ENCODE results near the gene ABCA2. TPM values are rescaled to one million over a fixed set of nuclear protein-coding genes. Genes with fewer than 3 reads are reported as not detected.

The ABCA2 gene
- total RNA-seq, 2 donors from 2014 or later, result 37.2 to 60.5 TPM

DNA sequence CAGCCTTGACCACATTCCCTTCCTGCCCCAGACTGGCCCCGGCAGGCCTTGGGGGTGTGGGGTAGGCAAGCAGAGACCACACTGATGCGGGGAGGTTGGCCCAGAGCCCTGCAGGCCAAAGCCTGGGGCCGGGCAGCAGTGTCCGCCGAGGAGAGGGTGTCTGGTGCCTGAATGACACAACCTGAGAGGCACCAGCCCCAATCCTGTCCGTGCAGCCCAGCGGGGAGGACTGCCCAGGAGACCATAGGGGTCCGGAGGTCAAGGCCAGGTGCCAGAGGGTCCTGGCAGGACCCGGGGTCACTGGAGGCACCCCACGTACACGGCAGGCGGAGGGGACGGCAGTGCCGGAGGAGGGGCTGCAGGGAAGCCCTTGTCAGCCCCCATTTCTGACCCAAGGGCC is 56.3 kb downstream of the ABCA2 start:
- TF ChIP-seq, protein P1, sequence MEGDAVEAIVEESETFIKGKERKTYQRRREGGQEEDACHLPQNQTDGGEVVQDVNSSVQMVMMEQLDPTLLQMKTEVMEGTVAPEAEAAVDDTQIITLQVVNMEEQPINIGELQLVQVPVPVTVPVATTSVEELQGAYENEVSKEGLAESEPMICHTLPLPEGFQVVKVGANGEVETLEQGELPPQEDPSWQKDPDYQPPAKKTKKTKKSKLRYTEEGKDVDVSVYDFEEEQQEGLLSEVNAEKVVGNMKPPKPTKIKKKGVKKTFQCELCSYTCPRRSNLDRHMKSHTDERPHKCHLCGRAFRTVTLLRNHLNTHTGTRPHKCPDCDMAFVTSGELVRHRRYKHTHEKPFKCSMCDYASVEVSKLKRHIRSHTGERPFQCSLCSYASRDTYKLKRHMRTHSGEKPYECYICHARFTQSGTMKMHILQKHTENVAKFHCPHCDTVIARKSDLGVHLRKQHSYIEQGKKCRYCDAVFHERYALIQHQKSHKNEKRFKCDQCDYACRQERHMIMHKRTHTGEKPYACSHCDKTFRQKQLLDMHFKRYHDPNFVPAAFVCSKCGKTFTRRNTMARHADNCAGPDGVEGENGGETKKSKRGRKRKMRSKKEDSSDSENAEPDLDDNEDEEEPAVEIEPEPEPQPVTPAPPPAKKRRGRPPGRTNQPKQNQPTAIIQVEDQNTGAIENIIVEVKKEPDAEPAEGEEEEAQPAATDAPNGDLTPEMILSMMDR (IDR thresholded peaks at IDR 0.05), result no peak
- H3K27ac ChIP-seq, result no peak overlapping the region
- no peaks in the 10 kb centered on the region for H3K36me3 ChIP-seq
- no peak overlapping the region for H3K4me3 ChIP-seq
- no peaks in the 10 kb centered on the region for H3K27me3 ChIP-seq (replicated peaks; ENCODE audit: insufficient read depth)
- ATAC-seq (ENCODE audit: insufficient number of reproducible peaks, low FRiP score, low read depth) (no peak), DNase-seq (ENCODE audit: low spot score) (no peak)
- H3K9me3 ChIP-seq, result no peaks in the 10 kb centered on the region
- no peaks in the 10 kb centered on the region for H3K4me1 ChIP-seq (ENCODE audit: control insufficient read depth in 1 of 2, low read depth in 2 of 2)

DNA sequence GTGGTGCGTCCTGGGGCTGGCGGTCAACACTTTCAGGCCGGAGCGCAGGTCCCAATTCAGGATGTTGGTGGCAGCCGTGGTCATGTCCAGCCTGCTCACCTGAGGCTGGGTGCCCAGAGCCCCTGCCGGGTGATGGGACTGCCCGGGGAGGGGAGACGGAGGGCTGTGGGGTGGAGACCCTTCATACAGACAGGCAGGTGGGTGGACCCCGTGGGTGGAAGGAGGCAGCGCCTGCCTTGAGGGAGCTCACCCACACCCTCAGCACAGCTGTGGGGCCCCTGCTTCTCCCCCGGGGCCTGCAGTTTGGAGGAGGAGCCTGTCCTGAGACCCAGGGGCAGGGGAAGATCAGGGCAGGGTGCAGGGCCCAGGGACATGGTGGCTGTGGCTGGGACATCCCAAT is 57.7 kb downstream of the ABCA2 start:
- H3K36me3 ChIP-seq, result no peaks in the 10 kb centered on the region

DNA sequence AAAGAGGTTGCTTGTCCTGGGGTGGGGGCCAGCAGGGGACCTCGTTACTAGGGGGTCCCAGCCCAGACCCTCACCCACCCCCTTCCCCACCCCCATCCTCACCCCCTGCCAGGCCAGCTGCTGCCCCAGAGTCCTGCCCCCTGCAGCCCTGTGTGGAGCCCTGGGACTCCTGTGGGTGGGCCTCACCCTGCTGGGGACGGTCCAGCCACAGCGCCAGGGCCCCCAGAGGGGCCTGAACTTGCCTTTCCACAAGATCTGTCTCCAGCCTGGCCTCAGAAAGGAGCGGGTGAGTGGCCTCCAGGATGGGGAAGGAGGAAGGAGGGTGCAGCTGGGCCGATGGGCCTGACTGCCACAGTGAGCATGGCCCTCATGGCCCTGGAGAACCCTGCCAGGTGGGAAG is 58.3 kb downstream of the ABCA2 start:
- H3K36me3 ChIP-seq, result no peaks in the 10 kb centered on the region
- ATAC-seq (ENCODE audit: insufficient number of reproducible peaks, low FRiP score, low read depth) (no peak), DNase-seq (ENCODE audit: low spot score) (no peak)
- peaks cover 0 to 7% of the 10 kb centered on the region in 2 donors for H3K4me1 ChIP-seq (ENCODE audit: control insufficient read depth in 1 of 2, low read depth in 2 of 2)
- H3K4me3 ChIP-seq, result no peak overlapping the region
- H3K27me3 ChIP-seq (replicated peaks; ENCODE audit: insufficient read depth), result no peaks in the 10 kb centered on the region
- TF ChIP-seq, protein P1 (IDR thresholded peaks at IDR 0.05), result no peak
- H3K9me3 ChIP-seq, result no peaks in the 10 kb centered on the region
- H3K27ac ChIP-seq, result no peak overlapping the region

More for the DNA sequence above, 57.7 kb downstream of the ABCA2 start:
- H3K27me3 ChIP-seq (replicated peaks; ENCODE audit: insufficient read depth), result no peaks in the 10 kb centered on the region
- DNase-seq (ENCODE audit: low spot score), result no peak
- H3K9me3 ChIP-seq, result no peaks in the 10 kb centered on the region
- H3K4me3 ChIP-seq, result no peak overlapping the region
- H3K27ac ChIP-seq, result no peak overlapping the region
- ATAC-seq (ENCODE audit: insufficient number of reproducible peaks, low FRiP score, low read depth), result no peak
- H3K4me1 ChIP-seq (ENCODE audit: control insufficient read depth in 1 of 2, low read depth in 2 of 2), result peaks cover 0 to 7% of the 10 kb centered on the region in 2 donors
- TF ChIP-seq, protein P1 (IDR thresholded peaks at IDR 0.05), result no peak

DNA sequence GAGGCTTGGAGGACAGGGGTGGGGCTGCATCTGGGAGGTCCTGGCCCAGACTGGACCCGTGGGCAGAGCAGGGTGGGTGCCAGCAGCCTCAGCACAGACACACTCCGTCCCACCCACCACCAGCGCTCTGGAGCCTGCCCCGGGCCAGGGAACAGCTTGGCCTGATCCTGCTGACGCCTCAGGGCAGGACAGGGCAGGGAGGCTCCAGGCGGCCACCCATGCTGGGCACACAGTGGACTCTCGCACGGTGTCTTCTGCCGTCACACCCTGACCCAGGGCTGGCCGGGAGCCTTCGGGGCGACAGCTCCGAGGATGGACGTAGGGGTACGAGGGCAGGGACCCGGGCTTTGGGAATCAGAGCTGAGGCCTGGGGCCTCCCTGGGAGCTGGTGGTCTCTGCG is 58.9 kb downstream of the ABCA2 start:
- Histone ChIP-seq H3K27me3 (replicated peaks; ENCODE audit: insufficient read depth) (no peaks in the 10 kb centered on the region), H3K9me3 (no peaks in the 10 kb centered on the region), H3K36me3 (no peaks in the 10 kb centered on the region), H3K27ac (no peak overlapping the region), H3K4me3 (no peak overlapping the region), H3K4me1 (ENCODE audit: control insufficient read depth in 1 of 2, low read depth in 2 of 2) (peaks cover 0 to 7% of the 10 kb centered on the region in 2 donors)
- ATAC-seq (ENCODE audit: insufficient number of reproducible peaks, low FRiP score, low read depth) (no peak), DNase-seq (ENCODE audit: low spot score) (no peak)
- TF ChIP-seq, protein P1 (IDR thresholded peaks at IDR 0.05), result no peak

DNA sequence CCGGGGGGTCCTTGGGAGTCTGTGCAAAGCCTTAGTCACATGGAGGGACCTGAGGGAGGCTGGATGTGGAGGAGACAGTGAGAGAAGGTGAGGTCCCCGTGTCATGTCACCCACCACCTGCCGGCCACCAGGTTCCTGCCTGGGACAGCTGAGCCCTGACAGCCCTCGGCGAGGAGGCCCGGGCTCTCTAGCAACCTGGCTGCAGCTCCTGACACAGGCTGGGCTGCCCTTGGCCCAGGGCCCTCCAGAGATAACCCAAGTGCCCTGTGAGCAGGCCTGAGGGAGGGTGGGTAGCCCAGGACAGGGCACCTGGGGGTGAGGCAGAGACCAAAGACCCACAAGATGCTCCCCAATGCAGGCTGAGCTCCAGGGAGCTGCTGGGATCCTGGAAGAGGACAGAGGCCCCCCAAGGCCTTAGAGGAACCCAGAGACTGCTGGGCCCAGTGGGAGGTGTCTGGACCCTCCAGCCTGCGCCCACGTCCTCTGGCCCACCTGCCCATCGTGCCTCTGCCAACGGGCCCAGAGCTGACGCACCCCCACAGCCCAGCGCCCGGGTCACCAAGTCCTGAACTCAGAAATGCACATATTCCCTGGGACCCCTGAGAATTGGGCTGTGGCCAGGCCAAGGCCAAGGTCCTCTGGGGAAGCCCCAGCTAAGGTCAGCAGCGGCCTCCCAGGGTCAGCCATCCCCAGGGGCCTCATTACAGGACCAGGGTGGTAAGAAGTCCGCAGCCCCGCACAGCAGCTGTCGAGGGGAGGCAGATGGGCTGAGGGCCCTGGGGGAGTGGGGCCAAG is 59.5 kb downstream of the ABCA2 start:
- no peaks in the 10 kb centered on the region for H3K36me3 ChIP-seq
- no peak for ATAC-seq (ENCODE audit: insufficient number of reproducible peaks, low FRiP score, low read depth)
- peaks cover 0 to 7% of the 10 kb centered on the region in 2 donors for H3K4me1 ChIP-seq (ENCODE audit: control insufficient read depth in 1 of 2, low read depth in 2 of 2)
- TF ChIP-seq, protein P1 (IDR thresholded peaks at IDR 0.05), result no peak
- H3K27ac ChIP-seq, result no peak overlapping the region
- H3K9me3 ChIP-seq, result no peaks in the 10 kb centered on the region
- H3K4me3 ChIP-seq, result no peak overlapping the region
- no peak for DNase-seq (ENCODE audit: low spot score)
- H3K27me3 ChIP-seq (replicated peaks; ENCODE audit: insufficient read depth), result no peaks in the 10 kb centered on the region

Data from thoracic aorta (tissue), 2 donors.